WTC11 (cell line): Measurements from ENCODE around the gene NRG3. TPM values are rescaled to one million over a fixed set of nuclear protein-coding genes. Genes with fewer than 3 reads are reported as not detected.
A peak's percentile ranks its signal among the peaks of the same experiment; 100 is the strongest.

ENCODE experiments used
- ATAC-seq: fragments of 200-7000 bp; cut with Tn5 transposase; 2 replicates; pipeline ENCODE4 v1.10.0; 2021; ENCODE audit warnings: mild to moderate bottlenecking, moderate library complexity
- CTCF ChIA-PET: fragments of 300-600 bp; sonication (Branson Sonifier 250); formaldehyde crosslinking; loops from one replicate; lab custom pipeline; 2021; ENCODE audit warnings: antibody characterized with exemption; lab: Charles Lee
- POLR2A ChIA-PET: fragments of 350-600 bp; sonication (Branson Sonifier 250); formaldehyde crosslinking; loops from one replicate; lab custom pipeline; 2021; ENCODE audit warnings: antibody characterized with exemption; lab: Charles Lee
- DNase-seq: peaks from one replicate; pipeline ENCODE4 v3.0.0; 2021; ENCODE audit warnings: low spot score
- H3K27ac Mint-ChIP-seq: 2 replicates; pipeline ENCODE4 v1.8.0; 2021; ENCODE audit warnings: mixed read lengths
- H3K27me3 Mint-ChIP-seq: 2 replicates; pipeline ENCODE4 v1.8.0; 2021; ENCODE audit warnings: low read depth, mild to moderate bottlenecking, moderate library complexity, mixed read lengths
- H3K36me3 Mint-ChIP-seq: 2 replicates; pipeline ENCODE4 v1.8.0; 2021; ENCODE audit warnings: mixed read lengths
- H3K4me1 Mint-ChIP-seq: 2 replicates; pipeline ENCODE4 v1.8.0; 2022; ENCODE audit warnings: mixed read lengths
- H3K4me3 Mint-ChIP-seq: 2 replicates; pipeline ENCODE4 v1.8.0; 2021; ENCODE audit warnings: mild to moderate bottlenecking, moderate library complexity, mixed read lengths
- H3K9me3 Mint-ChIP-seq: 2 replicates; pipeline ENCODE4 v1.8.0; 2021; ENCODE audit warnings: mixed read lengths
- CREM ChIP-seq: sonication (generic); formaldehyde crosslinking; IDR thresholded peaks from 2 replicates; pipeline ENCODE4 v1.8.1; 2022; ENCODE audit warnings: mild to moderate bottlenecking, missing genetic modification reagents, moderate library complexity
- CTCF ChIP-seq: fragments of 200-600 bp; IDR thresholded peaks from 2 replicates; pipeline ENCODE4 v1.8.0; 2022; ENCODE audit warnings: antibody characterized with exemption
- FOXK1 ChIP-seq: sonication (generic); formaldehyde crosslinking; IDR thresholded peaks from 2 replicates; pipeline ENCODE4 v1.8.0; 2022; ENCODE audit warnings: mild to moderate bottlenecking, moderate library complexity, missing genetic modification reagents
- GABPB1 ChIP-seq: sonication (generic); formaldehyde crosslinking; IDR thresholded peaks from 2 replicates; pipeline ENCODE4 v1.8.1; 2023; ENCODE audit warnings: mild to moderate bottlenecking, missing genetic modification reagents
- GTF2I ChIP-seq: fragments of 250-450 bp; sonication (Bioruptor Pico); conservative IDR thresholded peaks from 2 replicates; pipeline ENCODE4 v1.4.0; 2021; ENCODE audit warnings: mild to moderate bottlenecking
- NFATC4 ChIP-seq: fragments of 250-450 bp; sonication (Bioruptor Pico); IDR thresholded peaks from 2 replicates; pipeline ENCODE4 v1.9.0; 2021; ENCODE audit warnings: mild to moderate bottlenecking
- NFYB ChIP-seq: sonication (generic); formaldehyde crosslinking; conservative IDR thresholded peaks from 2 replicates; pipeline ENCODE4 v1.8.0; 2022; ENCODE audit warnings: low read depth, missing genetic modification reagents
- PREB ChIP-seq: sonication (generic); formaldehyde crosslinking; IDR thresholded peaks from 2 replicates; pipeline ENCODE4 v1.8.1; 2022; ENCODE audit warnings: mild to moderate bottlenecking, missing genetic modification reagents, moderate library complexity, borderline replicate concordance
- STAT6 ChIP-seq: sonication (generic); formaldehyde crosslinking; conservative IDR thresholded peaks from 2 replicates; pipeline ENCODE4 v1.8.1; 2023; ENCODE audit warnings: mild to moderate bottlenecking, low read depth, missing genetic modification reagents, moderate library complexity
- TEAD1 ChIP-seq: sonication (generic); formaldehyde crosslinking; IDR thresholded peaks from 2 replicates; pipeline ENCODE4 v1.8.0; 2022; ENCODE audit warnings: mild to moderate bottlenecking, missing genetic modification reagents
- ZMAT4 ChIP-seq: fragments of 250-450 bp; sonication (Bioruptor Pico); IDR thresholded peaks from 2 replicates; pipeline ENCODE4 v1.9.0; 2021; ENCODE audit warnings: mild to moderate bottlenecking
- ZNF219 ChIP-seq: sonication (generic); formaldehyde crosslinking; IDR thresholded peaks from 2 replicates; pipeline ENCODE4 v1.8.0; 2023; ENCODE audit warnings: missing genetic modification reagents, mild to moderate bottlenecking, borderline replicate concordance
- ZNF416 ChIP-seq: fragments of 250-450 bp; sonication (Bioruptor Pico); IDR thresholded peaks from 2 replicates; pipeline ENCODE4 v1.9.0; 2021; ENCODE audit warnings: mild to moderate bottlenecking, inconsistent platforms
- ZNF532 ChIP-seq: fragments of 250-450 bp; sonication (Bioruptor Pico); IDR thresholded peaks from 2 replicates; pipeline ENCODE4 v1.9.0; 2021; ENCODE audit warnings: mild to moderate bottlenecking, borderline replicate concordance
- total RNA-seq: library from RNA; stranded (reverse); gene quantifications from 3 replicates; pipeline ENCODE4 v1.2.3, GENCODE V29; 2021

Gene NRG3
- total RNA-seq, 1 experiment from 2014 or later: 7.0 TPM

GRCh38 chr10:81928119-81928518 lies 53.1 kb downstream of the NRG3 start:
- Mint-ChIP-seq H3K9me3 (peaks cover 4% of the 10 kb centered on the region; the same call in 1 of the 2 replicates), H3K27me3 (no peaks in the 10 kb centered on the region), H3K27ac (no peak overlapping the region), H3K36me3 (no peaks in the 10 kb centered on the region)
- ATAC-seq: peak; percentile 76; the same call in 1 of the 2 replicates
- no peak for DNase-seq
- CTCF ChIA-PET: no interaction called here
- TF ChIP-seq ZNF532 (no peak), CREM (no peak), ZMAT4 (CRISPR knock-in tag) (no peak), GABPB1 (CRISPR knock-in tag) (no peak), ZNF416 (CRISPR knock-in tag) (no peak), STAT6 (CRISPR knock-in tag) (no peak), NFYB (CRISPR knock-in tag) (no peak), CTCF (no peak), FOXK1 (CRISPR knock-in tag) (no peak), PREB (CRISPR knock-in tag) (no peak)
- TF ChIP-seq, all 79 proteins: peak for 0
- Mint-ChIP-seq H3K4me1 (peaks cover 9% of the 10 kb centered on the region), H3K4me3 (no peak overlapping the region)
- POLR2A ChIA-PET: no interaction called here

- no peaks in the 10 kb centered on the region for H3K27me3 Mint-ChIP-seq
- H3K4me3 Mint-ChIP-seq: no peak overlapping the region
- peaks cover 27% of the 10 kb centered on the region for H3K4me1 Mint-ChIP-seq
- peaks cover 2% of the 10 kb centered on the region; the same call in 1 of the 2 replicates for H3K9me3 Mint-ChIP-seq
- peak; percentile 86 for ATAC-seq
- no peak for TF ChIP-seq GTF2I (CRISPR knock-in tag)
- no peak for TF ChIP-seq NFATC4
- TF ChIP-seq TEAD1 (CRISPR knock-in tag): 0 out of 2 replicates have a peak, but pooled peaks have one; percentile 22
- TF ChIP-seq ZNF219: no peak
- TF ChIP-seq STAT6 (CRISPR knock-in tag): no peak
- no peaks in the 10 kb centered on the region for H3K36me3 Mint-ChIP-seq
- no peak for DNase-seq
- POLR2A ChIA-PET: no interaction called here
- CTCF ChIA-PET: no interaction called here
- peak overlapping the region; percentile 28 for H3K27ac Mint-ChIP-seq
These were observed 68.6 kb downstream of the NRG3 start for GRCh38 chr10:81943583-81943982.
